Measurements from ENCODE around the gene KPNA3. TPM values are rescaled to one million over a fixed set of nuclear protein-coding genes. Genes with fewer than 3 reads are reported as not detected.

Gene KPNA3
- total RNA-seq, 2 experiments from 2014 or later, result 34.9 to 36.1 TPM

GRCh38 chr13:49791315-49791710 lies 1.2 kb downstream of the KPNA3 start:
- DNase-seq, result peak; percentile 20
- Mint-ChIP-seq H3K4me1 (peaks cover 38% of the 10 kb centered on the region), H3K27ac (peak overlapping the region; percentile 94), H3K4me3 (peak overlapping the region; percentile 95), H3K9me3 (no peaks in the 10 kb centered on the region), H3K36me3 (ENCODE audit: low read depth) (peaks cover 23% of the 10 kb centered on the region), H3K27me3 (no peaks in the 10 kb centered on the region)
- POLR2A ChIA-PET, result interaction anchor here (0.6 to 3.7 kb wide), 13 partner anchors 9 to 1211 kb away, joined by 3 to 27 read pairs (median 7); partner anchors contain the start of genes ARL11, CAB39L, EBPL and PHF11
- CTCF ChIA-PET, result interaction anchor here (0.7 to 2.5 kb wide), 5 partner anchors 12 to 1120 kb away, joined by 3 to 9 read pairs (median 6); no protein-coding TSS in a partner anchor

GRCh38 chr13:49789968-49790367 lies 2.5 kb downstream of the KPNA3 start:
- H3K27me3 Mint-ChIP-seq, result no peaks in the 10 kb centered on the region
- no peak for DNase-seq
- CTCF ChIA-PET, result interaction anchor here (1.2 to 2.0 kb wide), 3 partner anchors 10 to 146 kb away, joined by 3 to 7 read pairs (median 6); partner anchors contain the start of gene SPRYD7
- peaks cover 40% of the 10 kb centered on the region for H3K4me1 Mint-ChIP-seq
- no peak overlapping the region for H3K4me3 Mint-ChIP-seq
- H3K36me3 Mint-ChIP-seq (ENCODE audit: low read depth), result peaks cover 23% of the 10 kb centered on the region
- POLR2A ChIA-PET, result interaction anchor here (1.7 to 1.8 kb wide), 2 partner anchors 7 to 10 kb away, joined by 7 read pairs; no protein-coding TSS in a partner anchor
- H3K27ac Mint-ChIP-seq, result no peak overlapping the region
- no peaks in the 10 kb centered on the region for H3K9me3 Mint-ChIP-seq

- Mint-ChIP-seq H3K9me3 (no peaks in the 10 kb centered on the region), H3K36me3 (ENCODE audit: low read depth) (peaks cover 29% of the 10 kb centered on the region), H3K4me1 (peaks cover 35% of the 10 kb centered on the region), H3K27ac (no peak overlapping the region), H3K4me3 (no peak overlapping the region), H3K27me3 (no peaks in the 10 kb centered on the region)
- POLR2A ChIA-PET, result no interaction called here
- no peak for DNase-seq
- CTCF ChIA-PET, result no interaction called here
These were observed 6.0 kb downstream of the KPNA3 start for GRCh38 chr13:49786401-49787008.

GRCh38 chr13:49784886-49785570 lies 7.5 kb downstream of the KPNA3 start:
- DNase-seq, result no peak
- peaks cover 24% of the 10 kb centered on the region for H3K4me1 Mint-ChIP-seq
- H3K4me3 Mint-ChIP-seq, result no peak overlapping the region
- H3K27me3 Mint-ChIP-seq, result no peaks in the 10 kb centered on the region
- H3K27ac Mint-ChIP-seq, result no peak overlapping the region
- CTCF ChIA-PET, result no interaction called here
- no peaks in the 10 kb centered on the region for H3K9me3 Mint-ChIP-seq
- POLR2A ChIA-PET, result no interaction called here
- H3K36me3 Mint-ChIP-seq (ENCODE audit: low read depth), result peaks cover 26% of the 10 kb centered on the region

DNA sequence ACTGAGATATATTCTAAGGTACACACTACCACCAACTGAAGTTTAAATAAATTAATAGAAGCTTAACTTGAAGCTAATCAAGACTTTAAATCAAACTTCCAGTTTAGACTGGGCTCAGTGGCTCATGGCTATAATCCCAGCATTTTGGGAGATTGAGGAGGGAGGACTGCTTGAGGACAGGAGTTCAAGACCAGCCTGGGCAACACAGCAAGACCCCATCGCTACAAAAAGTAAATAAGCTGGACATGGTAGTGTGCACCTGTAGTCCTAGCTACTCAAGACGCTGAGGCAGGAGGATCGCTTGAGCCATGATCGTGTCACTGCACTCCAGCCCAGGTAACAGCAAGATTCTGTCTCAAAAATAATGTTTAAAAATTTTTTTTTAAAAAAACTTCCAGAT lies 8.6 kb downstream of the KPNA3 start:
- Mint-ChIP-seq H3K27ac (no peak overlapping the region), H3K4me1 (peaks cover 12% of the 10 kb centered on the region), H3K9me3 (no peaks in the 10 kb centered on the region), H3K27me3 (no peaks in the 10 kb centered on the region), H3K36me3 (ENCODE audit: low read depth) (peaks cover 16% of the 10 kb centered on the region), H3K4me3 (no peak overlapping the region)
- DNase-seq, result no peak
- ChIA-PET POLR2A (no interaction called here), CTCF (interaction anchor here (1.2 kb wide), 1 partner anchor 9 kb away, joined by 4 read pairs; no protein-coding TSS in a partner anchor)

- Mint-ChIP-seq H3K9me3 (no peaks in the 10 kb centered on the region), H3K36me3 (ENCODE audit: low read depth) (peaks cover 13% of the 10 kb centered on the region), H3K4me1 (peaks cover 16% of the 10 kb centered on the region), H3K4me3 (no peak overlapping the region), H3K27me3 (no peaks in the 10 kb centered on the region), H3K27ac (no peak overlapping the region)
- DNase-seq, result no peak
- ChIA-PET CTCF (interaction anchor here (1.2 kb wide), 1 partner anchor 10 kb away, joined by 4 read pairs; no protein-coding TSS in a partner anchor), POLR2A (interaction anchor here (1.5 to 1.8 kb wide), 2 partner anchors 8 to 10 kb away, joined by 5 to 7 read pairs; partner anchors contain the start of gene KPNA3)
These were observed 9.7 kb downstream of the KPNA3 start for GRCh38 chr13:49782784-49783183.

DNA sequence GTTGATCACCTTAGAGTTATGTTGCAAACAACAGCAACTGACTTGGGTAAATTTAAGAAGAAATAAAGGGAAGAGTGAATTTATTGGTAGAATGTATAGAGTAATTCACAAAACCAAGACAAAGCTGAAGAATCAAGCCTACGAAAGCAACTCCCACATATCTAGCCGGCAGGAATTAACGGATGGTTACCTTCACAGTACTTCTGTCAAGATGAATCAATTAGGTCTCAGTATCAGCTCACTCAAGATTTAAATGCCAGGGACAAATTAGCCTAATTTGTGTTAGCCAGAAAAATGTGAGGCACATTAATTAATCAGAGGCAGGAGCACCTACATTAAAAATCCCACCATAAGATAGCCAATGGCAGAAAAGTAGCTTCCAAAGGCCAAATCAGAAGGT lies 10.7 kb downstream of the KPNA3 start:
- Mint-ChIP-seq H3K36me3 (ENCODE audit: low read depth) (peaks cover 11% of the 10 kb centered on the region), H3K27ac (no peak overlapping the region), H3K9me3 (no peaks in the 10 kb centered on the region), H3K27me3 (no peaks in the 10 kb centered on the region), H3K4me3 (no peak overlapping the region), H3K4me1 (peaks cover 16% of the 10 kb centered on the region)
- DNase-seq, result no peak
- CTCF ChIA-PET, result interaction anchor here (0.6 to 1.4 kb wide), 2 partner anchors 11 to 1130 kb away, joined by 4 read pairs; partner anchors contain the start of gene KPNA3
- POLR2A ChIA-PET, result interaction anchor here (1.5 to 1.8 kb wide), 2 partner anchors 9 to 11 kb away, joined by 5 to 7 read pairs; partner anchors contain the start of gene KPNA3

DNA sequence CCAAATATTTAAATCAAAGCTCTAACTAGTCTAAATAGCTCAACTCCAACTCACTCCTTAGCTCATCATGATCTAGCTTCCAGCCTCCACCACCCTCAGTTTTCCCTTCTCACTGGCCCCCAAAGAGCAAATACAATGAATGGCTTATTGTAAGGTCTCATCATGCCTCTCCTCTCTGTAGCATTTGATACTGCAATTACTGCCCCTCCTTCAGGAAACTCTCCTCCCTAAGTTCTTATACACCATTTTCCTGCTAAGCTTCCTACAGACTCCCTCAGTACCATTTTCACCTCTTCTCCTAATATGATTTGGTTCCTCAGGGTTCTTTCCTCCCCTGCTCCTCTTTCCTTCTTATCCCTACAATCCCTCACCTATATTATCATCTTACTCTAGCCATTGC lies 12.8 kb downstream of the KPNA3 start:
- no peaks in the 10 kb centered on the region for H3K27me3 Mint-ChIP-seq
- ChIA-PET POLR2A (interaction anchor here (1.1 to 1.7 kb wide), 2 partner anchors 10 to 13 kb away, joined by 4 to 7 read pairs; partner anchors contain the start of gene KPNA3), CTCF (interaction anchor here (0.6 to 2.0 kb wide), 2 partner anchors 11 to 1957 kb away, joined by 4 to 7 read pairs; no protein-coding TSS in a partner anchor)
- no peak for DNase-seq
- H3K36me3 Mint-ChIP-seq (ENCODE audit: low read depth), result peaks cover 7% of the 10 kb centered on the region
- H3K9me3 Mint-ChIP-seq, result no peaks in the 10 kb centered on the region
- H3K4me1 Mint-ChIP-seq, result peaks cover 9% of the 10 kb centered on the region
- H3K27ac Mint-ChIP-seq, result no peak overlapping the region
- H3K4me3 Mint-ChIP-seq, result no peak overlapping the region

DNA sequence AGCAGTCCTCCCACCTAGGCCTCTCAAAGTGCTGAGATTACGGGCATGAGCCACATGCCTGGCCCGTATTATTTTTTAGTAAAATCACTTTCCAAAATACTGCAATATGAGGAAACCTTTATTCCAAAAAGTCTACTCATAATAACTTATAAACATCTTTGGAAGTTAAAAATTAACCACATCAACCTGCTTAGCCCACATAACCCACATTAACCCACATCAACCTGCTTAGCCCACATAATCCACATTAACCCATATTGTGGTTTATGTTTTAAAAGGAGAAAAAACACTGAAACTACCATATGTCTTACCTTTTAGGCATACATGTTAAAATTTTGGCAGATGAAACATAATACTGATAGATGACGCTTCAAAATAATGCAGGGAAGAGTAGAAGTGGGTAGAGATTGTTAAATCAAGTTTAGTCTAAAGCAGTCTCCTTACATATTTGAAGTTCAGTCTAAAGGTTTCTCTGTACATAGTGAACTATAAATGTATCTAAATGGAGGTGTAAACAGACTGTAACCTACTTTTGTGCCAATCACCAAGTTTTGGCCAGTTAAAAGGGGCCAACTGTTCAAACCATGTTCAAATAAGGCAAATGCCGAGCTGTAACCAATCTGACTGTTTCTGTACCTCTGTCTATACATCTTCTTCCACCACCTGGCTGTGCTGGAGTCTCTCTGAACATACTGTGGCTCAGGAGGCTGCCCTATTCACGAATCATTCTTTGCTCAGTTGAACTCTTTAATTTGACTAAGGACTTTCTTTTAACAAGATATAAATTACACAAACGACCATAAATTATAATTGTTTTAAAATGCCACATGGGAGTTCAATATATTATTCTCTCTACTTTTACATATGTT lies 14.5 kb downstream of the KPNA3 start:
- Mint-ChIP-seq H3K36me3 (ENCODE audit: low read depth) (peaks cover 1% of the 10 kb centered on the region), H3K9me3 (no peaks in the 10 kb centered on the region), H3K27me3 (no peaks in the 10 kb centered on the region), H3K4me3 (no peak overlapping the region), H3K4me1 (peaks cover 9% of the 10 kb centered on the region), H3K27ac (no peak overlapping the region)
- no peak for DNase-seq
- POLR2A ChIA-PET, result no interaction called here
- CTCF ChIA-PET, result no interaction called here

GRCh38 chr13:49776871-49777270 lies 15.6 kb downstream of the KPNA3 start:
- Mint-ChIP-seq H3K27ac (no peak overlapping the region), H3K27me3 (no peaks in the 10 kb centered on the region), H3K9me3 (no peaks in the 10 kb centered on the region), H3K4me3 (no peak overlapping the region), H3K36me3 (ENCODE audit: low read depth) (peaks cover 2% of the 10 kb centered on the region), H3K4me1 (peaks cover 8% of the 10 kb centered on the region)
- no peak for DNase-seq
- ChIA-PET POLR2A (no interaction called here), CTCF (no interaction called here)

GRCh38 chr13:49774376-49775005 lies 18.0 kb downstream of the KPNA3 start:
- Mint-ChIP-seq H3K27ac (no peak overlapping the region), H3K4me3 (no peak overlapping the region), H3K27me3 (no peaks in the 10 kb centered on the region), H3K4me1 (peaks cover 8% of the 10 kb centered on the region), H3K9me3 (no peaks in the 10 kb centered on the region), H3K36me3 (ENCODE audit: low read depth) (peaks cover 5% of the 10 kb centered on the region)
- no peak for DNase-seq
- ChIA-PET POLR2A (no interaction called here), CTCF (interaction anchor here (0.6 kb wide), 1 partner anchor 1408 kb away, joined by 3 read pairs; no protein-coding TSS in a partner anchor)

DNA sequence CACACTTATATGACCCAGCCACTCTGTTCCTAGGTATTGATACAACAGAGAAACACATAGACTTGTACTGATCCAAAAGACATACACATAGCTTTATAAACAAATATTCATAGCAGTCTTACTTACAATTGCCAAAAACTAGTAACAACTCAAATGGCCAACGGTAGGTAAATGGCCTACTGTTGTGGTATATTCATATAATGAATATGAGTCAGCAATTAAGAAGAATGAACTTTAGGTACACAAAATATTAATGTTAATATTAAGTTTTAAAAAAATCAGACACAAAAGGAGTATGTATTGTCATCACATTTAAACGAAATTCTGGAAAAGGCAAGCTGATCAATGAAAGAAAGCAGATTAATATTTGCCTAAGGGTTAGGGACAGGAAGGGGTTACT lies 19.7 kb downstream of the KPNA3 start:
- Mint-ChIP-seq H3K36me3 (ENCODE audit: low read depth) (peaks cover 5% of the 10 kb centered on the region), H3K27me3 (no peaks in the 10 kb centered on the region), H3K4me3 (no peak overlapping the region), H3K4me1 (peaks cover 5% of the 10 kb centered on the region), H3K9me3 (no peaks in the 10 kb centered on the region), H3K27ac (no peak overlapping the region)
- no peak for DNase-seq
- CTCF ChIA-PET, result no interaction called here
- POLR2A ChIA-PET, result no interaction called here

Measured in activated CD4-positive, alpha-beta memory T cell treated with anti-CD3 and anti-CD28 coated beads, Interleukin-2, amount 10 ng/mL, durations not matched to agents 7 days and 5 days (primary cell).